HepG2 (cell line): ENCODE results near the gene CASZ1. TPM values are rescaled to one million over a fixed set of nuclear protein-coding genes. Genes with fewer than 3 reads are reported as not detected.

Experiments
- BCL6 ChIP-seq: IDR thresholded peaks from 2 replicates; pipeline ENCODE4 v1.6.1; 2016; ENCODE audit warnings: missing genetic modification reagents, missing compliant biosample characterization
- MAFG ChIP-seq: sonication (generic); formaldehyde crosslinking; IDR thresholded peaks from 2 replicates; pipeline ENCODE4 v1.5.1; 2020; ENCODE audit warnings: mild to moderate bottlenecking, missing genetic modification reagents
- NONO ChIP-seq, 2 experiments: fragments of 450-650 bp in 1 of 2; sonication (generic) in 1 of 2; formaldehyde crosslinking in 1 of 2; IDR thresholded peaks in 1 of 2; conservative IDR thresholded peaks in 1 of 2; 2 replicates each; pipeline versions ENCODE4 v1.6.1 to v1.8.0; 2017 to 2022; ENCODE audit warnings: mild to moderate bottlenecking in 1 of 2, missing genetic modification reagents in 1 of 2, moderate library complexity in 1 of 2
- PAX8 ChIP-seq: sonication (generic); formaldehyde crosslinking; IDR thresholded peaks from 2 replicates; pipeline ENCODE4 v1.8.0; 2022; ENCODE audit warnings: mild to moderate bottlenecking, missing genetic modification reagents, borderline replicate concordance
- PHB2 ChIP-seq: fragments of 450-650 bp; IDR thresholded peaks from 2 replicates; pipeline ENCODE4 v1.6.1; 2018; ENCODE audit not compliant: partially characterized antibody
- POLR2G ChIP-seq: fragments of 200-400 bp; formaldehyde crosslinking; IDR thresholded peaks from 2 replicates; pipeline ENCODE4 v1.6.1; 2018; ENCODE audit warnings: mild to moderate bottlenecking, low read depth, low read length, moderate library complexity
- RFX5 ChIP-seq: IDR thresholded peaks from 2 replicates; pipeline ENCODE4 v1.6.1; 2011; ENCODE audit warnings: low read depth, low read length, improper control_type of control experiment
- ZIK1 ChIP-seq: sonication (generic); formaldehyde crosslinking; IDR thresholded peaks from 2 replicates; pipeline ENCODE4 v1.5.0; 2020; ENCODE audit warnings: mild to moderate bottlenecking, low read depth, missing genetic modification reagents, borderline replicate concordance
- ZNF263 ChIP-seq: sonication (generic); formaldehyde crosslinking; IDR thresholded peaks from 2 replicates; pipeline ENCODE4 v1.4.0; 2020; ENCODE audit warnings: missing genetic modification reagents
- ZNF383 ChIP-seq: sonication (generic); formaldehyde crosslinking; IDR thresholded peaks from 2 replicates; pipeline ENCODE4 v1.4.0; 2020; ENCODE audit warnings: missing genetic modification reagents, mild to moderate bottlenecking, borderline replicate concordance
- ZNF678 ChIP-seq: sonication (generic); formaldehyde crosslinking; IDR thresholded peaks from 2 replicates; pipeline ENCODE4 v1.4.0; 2020; ENCODE audit warnings: mild to moderate bottlenecking, missing genetic modification reagents
- ZNF879 ChIP-seq: sonication (generic); formaldehyde crosslinking; IDR thresholded peaks from 2 replicates; pipeline ENCODE4 v1.8.1; 2023; ENCODE audit warnings: missing genetic modification reagents
- ZSCAN12 ChIP-seq: sonication (generic); formaldehyde crosslinking; IDR thresholded peaks from 2 replicates; pipeline ENCODE4 v1.9.0; 2021; ENCODE audit warnings: mild to moderate bottlenecking, missing genetic modification reagents
- polyA plus RNA-seq, 8 experiments: library from polyadenylated mRNA; depleted of rRNA in 3 of 8; stranded (reverse) in 7 of 8; unstranded in 1 of 8; fragments of >200 nt; fragmentation: Illumina TruSeq in 4 of 8; extraction: Trizol in 4 of 8; gene quantifications; 2 replicates each; pipeline versions ENCODE4 v1.2.1 to v1.2.3, GENCODE V29; 2011 to 2016; ENCODE audit warnings: low read depth in 4 of 8, missing spikeins in 1 of 8, mixed read lengths in 1 of 8; ENCODE audit not compliant: insufficient read depth in 1 of 8
- total RNA-seq, 5 experiments: library from RNA; depleted of rRNA; stranded (reverse); fragments of >200 nt; fragmentation: Illumina TruSeq; extraction: Trizol; gene quantifications; 2 replicates each; pipeline ENCODE4 v1.2.3, GENCODE V29; 2016; ENCODE audit warnings: low read depth in 1 of 5
- TF ChIP-seq, protein P1 (sequence below): IDR thresholded peaks from 2 replicates; pipeline ENCODE4 v1.6.1; 2012; ENCODE audit warnings: low read length, improper control_type of control experiment
- TF ChIP-seq, protein P2 (sequence below), 2 experiments: sonication (generic) in 1 of 2; formaldehyde crosslinking in 1 of 2; IDR thresholded peaks; 2 replicates each; pipeline versions ENCODE4 v1.5.1 to v1.6.1; 2011 to 2020; ENCODE audit warnings: borderline replicate concordance in 1 of 2, low read depth in 1 of 2, low read length in 1 of 2, mild to moderate bottlenecking in 1 of 2, missing genetic modification reagents in 1 of 2, moderate library complexity in 1 of 2
- TF ChIP-seq, protein P3 (sequence below): sonication (generic); formaldehyde crosslinking; IDR thresholded peaks from 2 replicates; pipeline ENCODE4 v1.8.1; 2022; ENCODE audit warnings: mild to moderate bottlenecking, missing genetic modification reagents
- TF ChIP-seq, protein P4 (sequence below): sonication (generic); formaldehyde crosslinking; IDR thresholded peaks from 2 replicates; pipeline ENCODE4 v1.4.0; 2020; ENCODE audit warnings: missing genetic modification reagents
- TF ChIP-seq, protein P5 (sequence below): sonication (generic); formaldehyde crosslinking; IDR thresholded peaks from 2 replicates; pipeline ENCODE4 v1.5.0; 2020; ENCODE audit warnings: missing genetic modification reagents, mild to moderate bottlenecking, borderline replicate concordance

Gene CASZ1
- total and polyA plus RNA-seq, 2 of the 13 experiments (the other 11 are each of a cell fraction or from before 2014, with no cell fraction given), result 1.9 to 3.7 TPM

DNA sequence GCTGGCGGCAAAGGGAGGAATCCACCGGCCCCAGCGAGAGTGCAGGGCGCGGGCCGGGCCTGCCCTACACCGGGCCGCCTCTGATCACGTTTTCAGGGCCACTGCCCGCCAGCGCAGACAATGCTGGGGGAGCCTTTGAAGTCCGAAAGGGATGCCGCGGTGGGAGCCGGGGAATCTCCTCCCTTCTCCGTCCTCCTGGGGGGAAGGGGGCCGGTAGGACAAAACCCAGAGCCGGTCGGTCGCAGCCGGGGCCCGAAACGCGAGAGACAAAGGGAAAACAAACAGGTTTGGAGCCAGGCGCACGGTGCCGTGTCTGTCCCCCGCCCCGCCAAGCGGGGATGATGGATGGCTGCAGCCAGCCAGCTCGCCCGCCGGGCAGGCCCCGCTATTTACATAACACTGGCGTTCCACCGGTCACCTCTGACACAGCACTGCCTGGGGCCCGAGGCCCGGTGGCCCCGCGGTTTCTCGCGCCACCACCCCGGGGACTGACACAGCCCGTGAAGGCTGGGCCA is 92.0 kb downstream of the CASZ1 start (continued):
- TF ChIP-seq, protein P1, sequence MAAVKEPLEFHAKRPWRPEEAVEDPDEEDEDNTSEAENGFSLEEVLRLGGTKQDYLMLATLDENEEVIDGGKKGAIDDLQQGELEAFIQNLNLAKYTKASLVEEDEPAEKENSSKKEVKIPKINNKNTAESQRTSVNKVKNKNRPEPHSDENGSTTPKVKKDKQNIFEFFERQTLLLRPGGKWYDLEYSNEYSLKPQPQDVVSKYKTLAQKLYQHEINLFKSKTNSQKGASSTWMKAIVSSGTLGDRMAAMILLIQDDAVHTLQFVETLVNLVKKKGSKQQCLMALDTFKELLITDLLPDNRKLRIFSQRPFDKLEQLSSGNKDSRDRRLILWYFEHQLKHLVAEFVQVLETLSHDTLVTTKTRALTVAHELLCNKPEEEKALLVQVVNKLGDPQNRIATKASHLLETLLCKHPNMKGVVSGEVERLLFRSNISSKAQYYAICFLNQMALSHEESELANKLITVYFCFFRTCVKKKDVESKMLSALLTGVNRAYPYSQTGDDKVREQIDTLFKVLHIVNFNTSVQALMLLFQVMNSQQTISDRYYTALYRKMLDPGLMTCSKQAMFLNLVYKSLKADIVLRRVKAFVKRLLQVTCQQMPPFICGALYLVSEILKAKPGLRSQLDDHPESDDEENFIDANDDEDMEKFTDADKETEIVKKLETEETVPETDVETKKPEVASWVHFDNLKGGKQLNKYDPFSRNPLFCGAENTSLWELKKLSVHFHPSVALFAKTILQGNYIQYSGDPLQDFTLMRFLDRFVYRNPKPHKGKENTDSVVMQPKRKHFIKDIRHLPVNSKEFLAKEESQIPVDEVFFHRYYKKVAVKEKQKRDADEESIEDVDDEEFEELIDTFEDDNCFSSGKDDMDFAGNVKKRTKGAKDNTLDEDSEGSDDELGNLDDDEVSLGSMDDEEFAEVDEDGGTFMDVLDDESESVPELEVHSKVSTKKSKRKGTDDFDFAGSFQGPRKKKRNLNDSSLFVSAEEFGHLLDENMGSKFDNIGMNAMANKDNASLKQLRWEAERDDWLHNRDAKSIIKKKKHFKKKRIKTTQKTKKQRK, result no peak
- TF ChIP-seq MAFG (CRISPR knock-in tag) (no peak), ZSCAN12 (CRISPR knock-in tag) (no peak), PHB2 (no peak), POLR2G (no peak), ZNF263 (CRISPR knock-in tag) (peak; percentile 34; the same call in 1 of the 2 replicates), PAX8 (CRISPR knock-in tag) (no peak), ZNF383 (no peak), ZNF678 (0 out of 2 replicates have a peak, but pooled peaks have one; percentile 39), ZIK1 (CRISPR knock-in tag) (no peak), NONO (IDR thresholded peaks at IDR 0.05) (no peak), NONO (CRISPR knock-in tag; conservative IDR thresholded peaks at IDR 0.05) (peak; percentile 44; the same call in 1 of the 2 replicates), RFX5 (no peak), BCL6 (CRISPR knock-in tag) (peak; percentile 56; the same call in 1 of the 2 replicates), ZNF879 (no peak)
- TF ChIP-seq, protein P2, sequence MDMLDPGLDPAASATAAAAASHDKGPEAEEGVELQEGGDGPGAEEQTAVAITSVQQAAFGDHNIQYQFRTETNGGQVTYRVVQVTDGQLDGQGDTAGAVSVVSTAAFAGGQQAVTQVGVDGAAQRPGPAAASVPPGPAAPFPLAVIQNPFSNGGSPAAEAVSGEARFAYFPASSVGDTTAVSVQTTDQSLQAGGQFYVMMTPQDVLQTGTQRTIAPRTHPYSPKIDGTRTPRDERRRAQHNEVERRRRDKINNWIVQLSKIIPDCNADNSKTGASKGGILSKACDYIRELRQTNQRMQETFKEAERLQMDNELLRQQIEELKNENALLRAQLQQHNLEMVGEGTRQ (IDR thresholded peaks at IDR 0.05; ENCODE audit: low read depth, low read length), result no peak
- TF ChIP-seq, protein P2 (CRISPR knock-in tag; IDR thresholded peaks at IDR 0.05; ENCODE audit: borderline replicate concordance), result no peak
- TF ChIP-seq, protein P3, sequence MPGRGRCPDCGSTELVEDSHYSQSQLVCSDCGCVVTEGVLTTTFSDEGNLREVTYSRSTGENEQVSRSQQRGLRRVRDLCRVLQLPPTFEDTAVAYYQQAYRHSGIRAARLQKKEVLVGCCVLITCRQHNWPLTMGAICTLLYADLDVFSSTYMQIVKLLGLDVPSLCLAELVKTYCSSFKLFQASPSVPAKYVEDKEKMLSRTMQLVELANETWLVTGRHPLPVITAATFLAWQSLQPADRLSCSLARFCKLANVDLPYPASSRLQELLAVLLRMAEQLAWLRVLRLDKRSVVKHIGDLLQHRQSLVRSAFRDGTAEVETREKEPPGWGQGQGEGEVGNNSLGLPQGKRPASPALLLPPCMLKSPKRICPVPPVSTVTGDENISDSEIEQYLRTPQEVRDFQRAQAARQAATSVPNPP (CRISPR knock-in tag), result no peak
- TF ChIP-seq, protein P4, sequence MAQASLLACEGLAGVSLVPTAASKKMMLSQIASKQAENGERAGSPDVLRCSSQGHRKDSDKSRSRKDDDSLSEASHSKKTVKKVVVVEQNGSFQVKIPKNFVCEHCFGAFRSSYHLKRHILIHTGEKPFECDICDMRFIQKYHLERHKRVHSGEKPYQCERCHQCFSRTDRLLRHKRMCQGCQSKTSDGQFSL (CRISPR knock-in tag), result no peak
- TF ChIP-seq, protein P5, sequence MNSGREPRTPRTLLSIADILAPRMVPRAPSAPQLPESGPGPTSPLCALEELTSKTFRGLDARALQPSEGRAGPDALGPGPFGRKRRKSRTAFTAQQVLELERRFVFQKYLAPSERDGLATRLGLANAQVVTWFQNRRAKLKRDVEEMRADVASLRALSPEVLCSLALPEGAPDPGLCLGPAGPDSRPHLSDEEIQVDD (CRISPR knock-in tag), result no peak
